Measurements from ENCODE around the gene SYNE1.

SYNE1 gene

DNA sequence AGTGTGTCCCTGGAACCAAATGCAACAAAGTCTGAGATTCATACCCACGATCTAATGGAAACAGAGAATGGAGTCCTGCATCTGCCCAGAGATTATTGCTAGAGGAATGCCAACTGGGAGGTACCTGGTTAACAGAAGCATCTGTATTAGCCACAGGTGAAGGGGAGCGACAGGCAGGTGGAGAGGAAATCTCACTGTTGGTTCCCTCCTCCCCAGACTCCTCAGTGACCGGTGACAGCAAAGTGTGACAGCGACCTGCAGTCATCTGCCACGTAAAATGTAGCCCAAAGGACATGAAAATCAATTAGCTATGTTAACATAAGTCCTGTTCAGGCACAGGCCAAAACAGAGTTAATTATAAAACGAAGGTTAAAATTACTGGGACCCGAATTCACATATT, 336.6 kb downstream of the SYNE1 start:
- Histone ChIP-seq H3K4me3 (ENCODE audit: insufficient read depth, low read depth, low read length) (no peak overlapping the region), H3K36me3 (ENCODE audit: control insufficient read depth, insufficient read depth, low read length) (no peaks in the 10 kb centered on the region), H3K4me1 (ENCODE audit: control insufficient read depth, insufficient read depth, low read length) (no peaks in the 10 kb centered on the region), H3K27ac (ENCODE audit: insufficient read depth, low read depth, low read length, poor library complexity, severe bottlenecking) (no peak overlapping the region), H3K27me3 (ENCODE audit: control insufficient read depth, insufficient read depth, low read length, poor library complexity, severe bottlenecking) (no peaks in the 10 kb centered on the region), H3K9me3 (ENCODE audit: control insufficient read depth, low read length) (no peaks in the 10 kb centered on the region)
- WGBS, 2 experiments = 88 to 93% methylated on average over 7 of the region's 7 CpGs

DNA sequence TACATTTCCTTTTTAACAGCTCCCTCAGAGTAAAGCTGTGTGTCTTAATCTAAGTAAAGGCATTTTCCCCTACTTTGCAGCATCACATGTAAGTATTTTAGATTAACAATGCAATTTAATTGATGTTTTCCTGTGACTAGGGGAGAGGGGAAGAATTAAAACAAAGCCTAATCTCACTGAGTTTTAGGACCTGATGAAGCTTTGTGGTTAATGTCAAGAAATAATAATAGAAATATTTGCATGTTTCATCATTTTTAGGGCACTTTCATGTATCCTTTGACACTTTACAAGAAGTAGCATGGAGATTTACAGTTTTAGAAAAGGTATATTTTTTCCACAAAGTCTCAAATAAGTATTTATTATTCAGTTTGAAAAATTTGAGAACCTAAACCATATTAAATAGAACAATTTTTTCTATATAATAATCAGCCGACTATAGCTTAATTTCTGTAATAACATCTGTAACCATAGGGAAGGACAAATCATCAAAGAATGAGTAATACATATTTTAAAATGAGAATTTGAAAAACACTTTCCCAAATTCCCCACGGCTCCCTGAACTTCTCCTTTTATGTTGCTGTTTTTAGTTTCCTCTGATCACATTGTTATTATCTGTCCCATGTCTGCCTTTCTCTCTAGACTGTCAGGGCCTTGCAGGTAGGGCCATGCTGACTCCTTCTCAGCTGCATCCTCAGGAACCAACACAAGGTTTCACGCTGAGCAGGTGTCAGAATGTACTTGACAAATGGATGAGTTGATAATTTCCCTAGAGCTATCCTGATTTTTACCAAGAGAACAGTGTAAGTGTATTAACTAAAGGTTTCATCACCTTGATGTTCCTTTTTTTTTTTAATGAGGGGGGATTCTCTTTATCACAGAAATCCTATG, 338.1 kb downstream of the SYNE1 start:
- H3K4me1 ChIP-seq (ENCODE audit: control insufficient read depth, insufficient read depth, low read length) = no peaks in the 10 kb centered on the region
- H3K36me3 ChIP-seq (ENCODE audit: control insufficient read depth, insufficient read depth, low read length) = no peaks in the 10 kb centered on the region
- H3K27ac ChIP-seq (ENCODE audit: insufficient read depth, low read depth, low read length, poor library complexity, severe bottlenecking) = no peak overlapping the region
- H3K4me3 ChIP-seq (ENCODE audit: insufficient read depth, low read depth, low read length) = no peak overlapping the region
- H3K27me3 ChIP-seq (ENCODE audit: control insufficient read depth, insufficient read depth, low read length, poor library complexity, severe bottlenecking) = no peaks in the 10 kb centered on the region
- 75 to 87% methylated on average over 2 of the region's 3 CpGs for WGBS, 2 experiments
- H3K9me3 ChIP-seq (ENCODE audit: control insufficient read depth, low read length) = no peaks in the 10 kb centered on the region

DNA sequence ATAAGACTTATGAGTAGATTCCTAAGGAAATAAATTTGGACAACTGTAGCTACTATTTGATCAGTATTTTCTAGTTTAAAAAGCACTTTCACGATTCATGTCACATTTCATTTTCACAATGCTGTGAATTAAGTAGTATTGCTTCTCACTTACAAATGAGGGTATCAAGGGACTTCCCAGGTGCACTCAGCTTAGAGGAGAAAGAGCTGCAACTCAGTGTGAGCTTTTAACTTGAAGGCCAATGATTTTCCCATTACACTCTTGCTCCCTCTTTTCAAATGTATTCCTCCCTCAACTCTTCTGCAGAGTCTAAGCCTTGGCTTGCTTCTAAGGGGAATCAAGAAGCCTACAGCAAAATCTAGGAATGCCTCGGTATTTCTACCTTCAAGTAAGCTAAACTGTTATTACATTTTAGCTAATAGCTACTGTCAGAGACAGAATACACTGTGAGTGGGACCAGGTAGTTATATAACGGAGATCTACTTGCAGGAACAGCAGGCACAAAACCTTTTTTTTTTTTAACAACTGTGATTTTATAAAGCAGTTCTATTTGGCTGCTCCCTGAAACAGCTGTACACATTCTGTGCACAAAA, 339.0 kb downstream of the SYNE1 start:
- Histone ChIP-seq H3K27ac (ENCODE audit: insufficient read depth, low read depth, low read length, poor library complexity, severe bottlenecking) (no peak overlapping the region), H3K9me3 (ENCODE audit: control insufficient read depth, low read length) (no peaks in the 10 kb centered on the region), H3K4me1 (ENCODE audit: control insufficient read depth, insufficient read depth, low read length) (no peaks in the 10 kb centered on the region), H3K36me3 (ENCODE audit: control insufficient read depth, insufficient read depth, low read length) (no peaks in the 10 kb centered on the region), H3K27me3 (ENCODE audit: control insufficient read depth, insufficient read depth, low read length, poor library complexity, severe bottlenecking) (no peaks in the 10 kb centered on the region), H3K4me3 (ENCODE audit: insufficient read depth, low read depth, low read length) (no peak overlapping the region)
- WGBS, 2 experiments = 88 to 100% methylated on average over 2 to 3 of the region's 3 CpGs

DNA sequence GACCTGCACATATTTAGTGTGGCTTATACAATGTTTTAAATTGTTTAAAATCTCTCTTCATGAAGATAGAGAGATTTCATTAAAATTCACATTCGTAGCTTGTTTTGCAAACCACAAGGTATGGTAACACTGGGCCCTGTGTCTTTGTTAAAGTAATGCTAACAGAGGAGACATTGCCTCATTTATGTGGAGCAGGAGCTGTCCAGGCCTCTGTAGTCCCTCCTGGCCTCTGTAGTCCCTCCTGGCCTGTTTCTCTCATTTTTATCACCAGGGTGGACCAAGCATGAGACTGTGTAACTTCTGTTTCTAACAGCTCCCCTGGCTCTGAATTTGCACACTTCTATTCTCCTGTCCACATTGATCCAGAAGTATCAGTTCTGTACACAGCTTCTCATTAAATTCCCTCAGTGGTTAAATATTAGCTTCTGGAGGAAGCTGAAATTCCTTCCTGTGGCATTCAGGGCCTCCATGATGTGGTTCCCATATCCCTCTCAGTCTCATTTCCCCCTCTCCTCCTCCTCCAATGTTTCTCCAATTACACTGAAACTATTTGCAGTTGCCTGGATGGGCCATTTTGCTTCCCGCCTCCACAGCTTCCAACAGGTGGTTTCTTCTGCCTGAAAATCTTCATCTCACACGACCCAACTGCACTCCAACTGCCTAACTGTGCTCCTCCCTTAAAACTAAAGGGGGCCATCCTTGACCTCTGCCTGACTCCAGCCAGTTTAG, 340.4 kb downstream of the SYNE1 start:
- Histone ChIP-seq H3K36me3 (ENCODE audit: control insufficient read depth, insufficient read depth, low read length) (no peaks in the 10 kb centered on the region), H3K9me3 (ENCODE audit: control insufficient read depth, low read length) (no peaks in the 10 kb centered on the region), H3K27ac (ENCODE audit: insufficient read depth, low read depth, low read length, poor library complexity, severe bottlenecking) (no peak overlapping the region), H3K4me1 (ENCODE audit: control insufficient read depth, insufficient read depth, low read length) (no peaks in the 10 kb centered on the region), H3K4me3 (ENCODE audit: insufficient read depth, low read depth, low read length) (no peak overlapping the region), H3K27me3 (ENCODE audit: control insufficient read depth, insufficient read depth, low read length, poor library complexity, severe bottlenecking) (no peaks in the 10 kb centered on the region)
- 64 to 66% methylated on average over 3 of the region's 3 CpGs for WGBS, 2 experiments

DNA sequence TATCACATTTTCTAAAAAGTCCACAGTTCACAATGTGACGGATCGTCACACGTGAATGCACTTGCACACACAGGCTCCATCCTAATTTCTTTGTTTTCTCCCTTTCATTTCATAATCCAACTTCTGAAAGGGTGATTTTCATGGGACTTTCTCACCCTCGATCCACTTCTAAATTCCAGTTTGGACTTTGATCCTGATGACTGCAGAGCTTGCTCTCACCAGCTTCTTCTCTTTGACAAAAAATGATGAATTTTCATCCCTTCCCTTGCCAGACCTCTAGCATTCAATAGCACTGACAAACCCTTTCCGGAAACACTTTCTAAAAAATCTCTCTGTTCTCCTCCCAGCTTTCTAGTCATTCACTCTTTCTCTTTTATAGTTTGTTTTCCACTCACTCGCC, 341.2 kb downstream of the SYNE1 start:
- no peaks in the 10 kb centered on the region for H3K4me1 ChIP-seq (ENCODE audit: control insufficient read depth, insufficient read depth, low read length)
- no peak overlapping the region for H3K27ac ChIP-seq (ENCODE audit: insufficient read depth, low read depth, low read length, poor library complexity, severe bottlenecking)
- H3K36me3 ChIP-seq (ENCODE audit: control insufficient read depth, insufficient read depth, low read length) = no peaks in the 10 kb centered on the region
- WGBS, 2 experiments = 92 to 94% methylated on average over 6 of the region's 6 CpGs
- H3K27me3 ChIP-seq (ENCODE audit: control insufficient read depth, insufficient read depth, low read length, poor library complexity, severe bottlenecking) = no peaks in the 10 kb centered on the region
- H3K9me3 ChIP-seq (ENCODE audit: control insufficient read depth, low read length) = no peaks in the 10 kb centered on the region
- no peak overlapping the region for H3K4me3 ChIP-seq (ENCODE audit: insufficient read depth, low read depth, low read length)

DNA sequence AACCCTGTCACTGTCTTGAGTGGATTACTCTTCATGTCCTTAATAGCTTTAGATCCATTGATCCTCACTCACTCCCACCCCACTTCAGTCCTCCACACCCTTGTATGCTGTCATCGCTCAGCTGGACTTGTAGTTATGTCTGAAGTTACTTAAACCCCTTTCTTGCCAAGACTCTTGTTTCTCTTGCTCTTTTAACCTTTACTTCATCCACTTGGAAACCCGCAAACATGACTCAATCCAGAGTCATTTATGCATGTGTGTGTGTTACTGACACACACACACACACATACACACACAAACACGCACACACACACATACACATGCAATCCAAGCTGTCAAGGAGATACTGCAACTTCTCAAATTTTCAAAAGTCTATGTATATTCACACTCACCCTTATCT, 341.8 kb downstream of the SYNE1 start:
- 94 to 100% methylated on average over 3 of the region's 3 CpGs for WGBS, 2 experiments
- H3K27me3 ChIP-seq (ENCODE audit: control insufficient read depth, insufficient read depth, low read length, poor library complexity, severe bottlenecking) = no peaks in the 10 kb centered on the region
- no peaks in the 10 kb centered on the region for H3K4me1 ChIP-seq (ENCODE audit: control insufficient read depth, insufficient read depth, low read length)
- H3K36me3 ChIP-seq (ENCODE audit: control insufficient read depth, insufficient read depth, low read length) = no peaks in the 10 kb centered on the region
- no peaks in the 10 kb centered on the region for H3K9me3 ChIP-seq (ENCODE audit: control insufficient read depth, low read length)
- no peak overlapping the region for H3K27ac ChIP-seq (ENCODE audit: insufficient read depth, low read depth, low read length, poor library complexity, severe bottlenecking)
- no peak overlapping the region for H3K4me3 ChIP-seq (ENCODE audit: insufficient read depth, low read depth, low read length)

DNA sequence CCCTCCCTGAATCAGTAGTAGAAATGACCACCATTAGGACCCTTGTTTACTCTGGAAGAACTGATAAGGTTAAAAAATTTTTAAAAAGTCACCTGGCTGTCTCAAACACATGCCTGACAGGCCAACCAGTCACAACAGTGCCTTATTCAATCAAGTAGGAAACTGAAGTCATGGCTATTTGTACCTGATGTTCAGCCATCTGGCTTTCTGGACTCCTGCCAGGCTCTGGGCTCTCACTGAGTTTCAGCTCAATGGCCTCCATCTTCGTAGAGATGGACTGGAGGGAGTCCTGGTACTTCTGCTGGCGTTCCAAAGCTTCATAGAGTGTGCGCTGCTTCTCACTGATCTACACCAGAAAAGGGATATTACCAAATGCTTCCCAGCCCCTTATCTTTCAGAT, 343.8 kb downstream of the SYNE1 start:
- Histone ChIP-seq H3K27me3 (ENCODE audit: control insufficient read depth, insufficient read depth, low read length, poor library complexity, severe bottlenecking) (no peaks in the 10 kb centered on the region), H3K9me3 (ENCODE audit: control insufficient read depth, low read length) (no peaks in the 10 kb centered on the region), H3K36me3 (ENCODE audit: control insufficient read depth, insufficient read depth, low read length) (no peaks in the 10 kb centered on the region), H3K4me3 (ENCODE audit: insufficient read depth, low read depth, low read length) (no peak overlapping the region), H3K27ac (ENCODE audit: insufficient read depth, low read depth, low read length, poor library complexity, severe bottlenecking) (no peak overlapping the region), H3K4me1 (ENCODE audit: control insufficient read depth, insufficient read depth, low read length) (no peaks in the 10 kb centered on the region)
- WGBS, 2 experiments = 91 to 94% methylated on average over 3 of the region's 3 CpGs

DNA sequence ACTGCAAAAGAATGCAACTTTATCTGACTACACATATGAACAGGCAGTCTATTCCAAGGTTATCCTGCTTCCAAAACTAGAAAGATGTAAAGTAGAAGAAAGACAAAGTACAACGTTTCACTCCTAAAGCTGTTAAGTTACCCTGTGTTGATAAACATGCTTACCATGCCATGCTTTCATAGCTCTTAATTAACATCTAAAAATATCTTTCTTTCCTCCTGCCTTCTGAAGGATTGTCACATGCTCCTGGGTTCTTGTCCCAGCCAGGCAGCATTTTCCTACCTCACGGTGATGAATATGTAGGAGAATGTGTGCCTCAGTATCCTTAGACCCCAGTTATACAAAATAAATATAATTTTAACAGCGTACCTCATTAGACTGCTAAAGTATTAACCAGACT, 344.6 kb downstream of the SYNE1 start:
- 87 to 96% methylated on average over 2 to 3 of the region's 3 CpGs for WGBS, 2 experiments
- Histone ChIP-seq H3K4me1 (ENCODE audit: control insufficient read depth, insufficient read depth, low read length) (no peaks in the 10 kb centered on the region), H3K4me3 (ENCODE audit: insufficient read depth, low read depth, low read length) (no peak overlapping the region), H3K27me3 (ENCODE audit: control insufficient read depth, insufficient read depth, low read length, poor library complexity, severe bottlenecking) (no peaks in the 10 kb centered on the region), H3K36me3 (ENCODE audit: control insufficient read depth, insufficient read depth, low read length) (no peaks in the 10 kb centered on the region), H3K27ac (ENCODE audit: insufficient read depth, low read depth, low read length, poor library complexity, severe bottlenecking) (no peak overlapping the region), H3K9me3 (ENCODE audit: control insufficient read depth, low read length) (no peaks in the 10 kb centered on the region)

DNA sequence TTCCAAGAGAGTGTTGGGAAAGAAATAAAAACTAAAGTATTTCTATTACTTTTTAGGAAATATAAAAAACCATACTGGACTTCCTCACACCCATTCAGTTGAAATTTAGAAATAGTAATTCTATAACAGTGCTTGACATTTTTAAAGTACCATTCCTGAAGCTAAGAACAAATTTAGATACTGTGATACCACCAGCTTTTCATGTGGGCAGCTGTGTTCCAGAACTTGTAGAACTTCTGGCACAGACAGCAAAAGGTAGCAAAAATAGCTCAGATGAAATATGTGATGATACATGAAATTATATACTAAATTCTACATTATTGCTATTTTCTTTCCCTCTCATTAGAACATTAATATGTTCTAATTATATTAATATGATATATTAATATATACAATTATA, 346.5 kb downstream of the SYNE1 start:
- no peak overlapping the region for H3K4me3 ChIP-seq (ENCODE audit: insufficient read depth, low read depth, low read length)
- no peaks in the 10 kb centered on the region for H3K4me1 ChIP-seq (ENCODE audit: control insufficient read depth, insufficient read depth, low read length)
- H3K27ac ChIP-seq (ENCODE audit: insufficient read depth, low read depth, low read length, poor library complexity, severe bottlenecking) = no peak overlapping the region
- H3K27me3 ChIP-seq (ENCODE audit: control insufficient read depth, insufficient read depth, low read length, poor library complexity, severe bottlenecking) = no peaks in the 10 kb centered on the region
- no peaks in the 10 kb centered on the region for H3K9me3 ChIP-seq (ENCODE audit: control insufficient read depth, low read length)
- H3K36me3 ChIP-seq (ENCODE audit: control insufficient read depth, insufficient read depth, low read length) = no peaks in the 10 kb centered on the region

DNA sequence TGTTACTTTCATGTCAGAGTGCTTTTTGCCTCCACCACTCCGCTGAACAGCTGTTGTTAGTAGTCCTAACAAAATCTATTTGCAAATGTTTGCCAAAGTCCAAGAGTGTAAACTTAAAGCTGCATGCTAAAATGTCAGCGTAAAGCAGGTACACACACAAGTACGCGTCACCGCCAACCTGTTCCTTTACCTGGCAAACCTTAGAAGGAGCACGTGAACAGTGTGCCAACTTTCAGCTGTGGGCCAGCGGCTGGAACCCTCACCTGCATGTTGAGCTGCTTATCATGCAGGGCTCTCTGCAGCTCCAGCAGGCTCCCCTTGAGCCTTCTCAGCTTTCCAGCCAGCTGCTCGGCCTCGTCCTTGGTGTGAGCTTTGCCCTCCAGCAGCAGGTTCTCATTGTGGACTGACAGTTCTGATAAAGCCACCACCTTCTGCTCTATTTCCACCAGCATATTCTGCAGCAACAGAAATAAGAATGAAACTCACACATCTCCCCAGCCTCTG, 359.3 kb downstream of the SYNE1 start:
- Histone ChIP-seq H3K27ac (ENCODE audit: insufficient read depth, low read depth, low read length, poor library complexity, severe bottlenecking) (no peak overlapping the region), H3K4me1 (ENCODE audit: control insufficient read depth, insufficient read depth, low read length) (no peaks in the 10 kb centered on the region), H3K4me3 (ENCODE audit: insufficient read depth, low read depth, low read length) (no peak overlapping the region), H3K9me3 (ENCODE audit: control insufficient read depth, low read length) (no peaks in the 10 kb centered on the region), H3K36me3 (ENCODE audit: control insufficient read depth, insufficient read depth, low read length) (no peaks in the 10 kb centered on the region), H3K27me3 (ENCODE audit: control insufficient read depth, insufficient read depth, low read length, poor library complexity, severe bottlenecking) (no peaks in the 10 kb centered on the region)
- 88 to 91% methylated on average over 9 of the region's 9 CpGs for WGBS, 2 experiments
